GM21381 (cell line): Measurements from ENCODE around the gene CABP4.

ENCODE experiments used
- ATAC-seq: cut with Tn5 transposase; IDR thresholded peaks from one replicate; pipeline ENCODE4 v1.9.1; 2021; ENCODE audit warnings: mild to moderate bottlenecking, moderate library complexity; ENCODE audit not compliant: unreplicated experiment

The CABP4 gene

GRCh38 chr11:67507242-67507863 is 52.2 kb downstream of the CABP4 start:
- ATAC-seq: no peak

- ATAC-seq: peak; percentile 69
Observed at GRCh38 chr11:67507864-67508485, 52.8 kb downstream of the CABP4 start, which contains the start of gene CDK2AP2. TSS of gene CDK2AP2 (minus strand) at chr11:67508162. CDS start at chr11:67508082, 80 bp downstream.

- peak; percentile 38 for ATAC-seq
Observed at GRCh38 chr11:67508486-67509121, 53.5 kb downstream of the CABP4 start.

- ATAC-seq: no peak
Observed at GRCh38 chr11:67510023-67510345, 54.8 kb downstream of the CABP4 start.
